ENCODE data around the gene PIGR.

GRCh38 chr1:206907304-206907991 is 38.8 kb downstream of the PIGR start:
- TF ChIP-seq EZH2phosphoT487 (IDR thresholded peaks at IDR 0.05; ENCODE audit: borderline replicate concordance, low read depth, low read length) (no peak), CTCF (conservative IDR thresholded peaks at IDR 0.05; ENCODE audit: low read length) (no peak)
